K562 (cell line): ENCODE data around the gene TMEM120A. TPM values are rescaled to one million over a fixed set of nuclear protein-coding genes. Genes with fewer than 3 reads are reported as not detected.

Source experiments
- ARID2 ChIP-seq: fragments of 450-650 bp; IDR thresholded peaks from 2 replicates; pipeline ENCODE4 v1.6.1; 2017; ENCODE audit warnings: antibody characterized with exemption, mild to moderate bottlenecking
- BRD9 ChIP-seq: fragments of 450-650 bp; IDR thresholded peaks from 2 replicates; pipeline ENCODE4 v1.6.1; 2018; ENCODE audit warnings: low read depth; ENCODE audit not compliant: partially characterized antibody
- DMBX1 ChIP-seq: fragments of 250-450 bp; sonication (Bioruptor Pico); IDR thresholded peaks from 2 replicates; pipeline ENCODE4 v1.8.0; 2022; ENCODE audit warnings: inconsistent platforms, mild to moderate bottlenecking, moderate library complexity, borderline replicate concordance
- ELF4 ChIP-seq: fragments of 450-650 bp; formaldehyde crosslinking; IDR thresholded peaks from 2 replicates; pipeline ENCODE4 v1.4.0; 2022; ENCODE audit warnings: missing genetic modification characterization
- FOSL1 ChIP-seq: fragments of 200-800 bp; sonication (Bioruptor generic); conservative IDR thresholded peaks from 2 replicates; pipeline ENCODE4 v1.6.1; 2016; ENCODE audit warnings: missing genetic modification characterization, missing compliant biosample characterization
- GATA2 ChIP-seq: sonication (generic); formaldehyde crosslinking; IDR thresholded peaks from 2 replicates; pipeline ENCODE4 v1.4.0; 2020; ENCODE audit warnings: mild to moderate bottlenecking, missing genetic modification reagents
- HEY1 ChIP-seq: fragments of 250-450 bp; sonication (Bioruptor Pico); IDR thresholded peaks from 2 replicates; pipeline ENCODE4 v1.5.0; 2020; ENCODE audit warnings: mild to moderate bottlenecking, moderate library complexity, borderline replicate concordance
- HIVEP1 ChIP-seq: fragments of 250-450 bp; sonication (Bioruptor Pico); IDR thresholded peaks from 2 replicates; pipeline ENCODE4 v1.4.0; 2020; ENCODE audit warnings: mild to moderate bottlenecking
- ILK ChIP-seq: fragments of 450-650 bp; IDR thresholded peaks from 2 replicates; pipeline ENCODE4 v1.6.1; 2016; ENCODE audit warnings: missing genetic modification characterization, low read depth, mild to moderate bottlenecking, missing compliant biosample characterization, moderate library complexity, borderline replicate concordance
- KDM5B ChIP-seq: fragments of 200-600 bp; sonication (generic); IDR thresholded peaks from 2 replicates; pipeline ENCODE4 v1.6.1; 2012; ENCODE audit warnings: low read depth, mild to moderate bottlenecking, moderate library complexity, low read length, control low read depth, inconsistent platforms; ENCODE audit not compliant: insufficient replicate concordance
- MCM3 ChIP-seq: fragments of 450-650 bp; IDR thresholded peaks from 2 replicates; pipeline ENCODE4 v1.6.1; 2016
- MTA2 ChIP-seq: fragments of 450-650 bp; IDR thresholded peaks from 2 replicates; pipeline ENCODE4 v1.6.1; 2016; ENCODE audit warnings: low read depth
- NFATC3 ChIP-seq: fragments of 450-650 bp; IDR thresholded peaks from 2 replicates; pipeline ENCODE4 v1.6.1; 2017; ENCODE audit warnings: mild to moderate bottlenecking
- NR3C1 ChIP-seq: sonication (generic); formaldehyde crosslinking; IDR thresholded peaks from 2 replicates; pipeline ENCODE4 v1.8.1; 2022; ENCODE audit warnings: missing genetic modification reagents
- RBM17 ChIP-seq: fragments of 200-400 bp; formaldehyde crosslinking; IDR thresholded peaks from 2 replicates; pipeline ENCODE4 v1.6.1; 2017; ENCODE audit warnings: low read depth, mild to moderate bottlenecking, low read length, borderline replicate concordance
- RBM22 ChIP-seq: fragments of 200-400 bp; formaldehyde crosslinking; IDR thresholded peaks from 2 replicates; pipeline ENCODE4 v1.6.1; 2018; ENCODE audit warnings: low read length, low read depth; ENCODE audit not compliant: poor library complexity, severe bottlenecking
- SMARCA5 ChIP-seq: fragments of 450-650 bp; IDR thresholded peaks from 2 replicates; pipeline ENCODE4 v1.6.1; 2016
- SNIP1 ChIP-seq: fragments of 450-650 bp; IDR thresholded peaks from 2 replicates; pipeline ENCODE4 v1.7.1; 2017; ENCODE audit warnings: low read depth, mild to moderate bottlenecking
- TEAD1 ChIP-seq, 2 experiments: fragments of 450-650 bp in 1 of 2; sonication (generic) in 1 of 2; formaldehyde crosslinking; IDR thresholded peaks; 2 replicates each; pipeline versions ENCODE4 v1.4.0 to v1.8.0; 2020 to 2022; ENCODE audit warnings: mild to moderate bottlenecking in 2 of 2, missing genetic modification reagents in 1 of 2
- TRIM24 ChIP-seq, 2 experiments: fragments of 450-650 bp; IDR thresholded peaks; 2 replicates each; pipeline ENCODE4 v1.6.1; 2016
- U2AF1 ChIP-seq: fragments of 200-400 bp; formaldehyde crosslinking; optimal IDR thresholded peaks from 2 replicates; pipeline ENCODE3; 2017; ENCODE audit warnings: mild to moderate bottlenecking, low read depth, low read length, moderate library complexity
- ZBTB8A ChIP-seq: fragments of 450-650 bp; IDR thresholded peaks from 2 replicates; pipeline ENCODE4 v1.6.1; 2018; ENCODE audit warnings: mild to moderate bottlenecking, moderate library complexity; ENCODE audit not compliant: partially characterized antibody
- ZFX ChIP-seq: sonication (generic); formaldehyde crosslinking; IDR thresholded peaks from 2 replicates; pipeline ENCODE4 v1.8.0; 2022; ENCODE audit warnings: mild to moderate bottlenecking, missing genetic modification reagents, moderate library complexity
- ZNF133 ChIP-seq: fragments of 250-450 bp; sonication (Bioruptor Pico); IDR thresholded peaks from 2 replicates; pipeline ENCODE4 v1.4.0; 2020; ENCODE audit warnings: mild to moderate bottlenecking
- ZNF184 ChIP-seq: sonication (generic); formaldehyde crosslinking; IDR thresholded peaks from 2 replicates; pipeline ENCODE4 v1.5.0; 2020; ENCODE audit warnings: missing genetic modification reagents
- ZNF431 ChIP-seq: sonication (generic); formaldehyde crosslinking; IDR thresholded peaks from 2 replicates; pipeline ENCODE4 v1.8.0; 2022; ENCODE audit warnings: mild to moderate bottlenecking, missing genetic modification reagents
- ZNF589 ChIP-seq: fragments of 200-800 bp; sonication (Bioruptor generic); IDR thresholded peaks from 2 replicates; pipeline ENCODE4 v1.6.1; 2016; ENCODE audit warnings: low read depth, missing genetic modification characterization, missing compliant biosample characterization
- ZSCAN32 ChIP-seq: fragments of 450-650 bp; formaldehyde crosslinking; IDR thresholded peaks from 2 replicates; pipeline ENCODE4 v1.4.0; 2020; ENCODE audit warnings: mild to moderate bottlenecking, moderate library complexity
- polyA plus RNA-seq, 8 experiments: library from polyadenylated mRNA; depleted of rRNA in 4 of 8; stranded (reverse) in 5 of 8; unstranded in 3 of 8; fragments of >200 nt; fragmentation: Nextera tagmentation in 2 of 8; fragmentation: Illumina TruSeq in 1 of 8; extraction: Ambion mirVana in 2 of 8; extraction: Trizol in 1 of 8; gene quantifications; 2 replicates each; pipeline versions ENCODE4 v1.2.1 to v1.2.3, GENCODE V29; 2011 to 2014; ENCODE audit warnings: inconsistent platforms in 1 of 8, missing spikeins in 1 of 8
- total RNA-seq, 7 experiments: library from RNA; depleted of rRNA in 6 of 7; stranded (reverse); fragments of >200 nt in 6 of 7; fragmentation: Illumina TruSeq in 2 of 7; extraction: Trizol in 2 of 7; gene quantifications; 2 replicates each; pipeline versions ENCODE4 v1.2.1 to v1.2.3, GENCODE V29; 2011 to 2021; ENCODE audit warnings: low replicate concordance in 1 of 7
- TF ChIP-seq, protein P1 (sequence below), 2 experiments: fragments of 450-650 bp; IDR thresholded peaks; 2 replicates each; pipeline ENCODE4 v1.6.1; 2016
- TF ChIP-seq, protein P2 (sequence below): IDR thresholded peaks from 2 replicates; pipeline ENCODE4 v1.6.1; 2011; ENCODE audit not compliant: insufficient read length; ENCODE audit errors: extremely low read depth

The TMEM120A gene
- total and polyA plus RNA-seq, 9 of the 15 experiments (the other 6 are each of a cell fraction or from before 2014, with no cell fraction given), result 2.3 to 90.2 (median 22.9) TPM

DNA sequence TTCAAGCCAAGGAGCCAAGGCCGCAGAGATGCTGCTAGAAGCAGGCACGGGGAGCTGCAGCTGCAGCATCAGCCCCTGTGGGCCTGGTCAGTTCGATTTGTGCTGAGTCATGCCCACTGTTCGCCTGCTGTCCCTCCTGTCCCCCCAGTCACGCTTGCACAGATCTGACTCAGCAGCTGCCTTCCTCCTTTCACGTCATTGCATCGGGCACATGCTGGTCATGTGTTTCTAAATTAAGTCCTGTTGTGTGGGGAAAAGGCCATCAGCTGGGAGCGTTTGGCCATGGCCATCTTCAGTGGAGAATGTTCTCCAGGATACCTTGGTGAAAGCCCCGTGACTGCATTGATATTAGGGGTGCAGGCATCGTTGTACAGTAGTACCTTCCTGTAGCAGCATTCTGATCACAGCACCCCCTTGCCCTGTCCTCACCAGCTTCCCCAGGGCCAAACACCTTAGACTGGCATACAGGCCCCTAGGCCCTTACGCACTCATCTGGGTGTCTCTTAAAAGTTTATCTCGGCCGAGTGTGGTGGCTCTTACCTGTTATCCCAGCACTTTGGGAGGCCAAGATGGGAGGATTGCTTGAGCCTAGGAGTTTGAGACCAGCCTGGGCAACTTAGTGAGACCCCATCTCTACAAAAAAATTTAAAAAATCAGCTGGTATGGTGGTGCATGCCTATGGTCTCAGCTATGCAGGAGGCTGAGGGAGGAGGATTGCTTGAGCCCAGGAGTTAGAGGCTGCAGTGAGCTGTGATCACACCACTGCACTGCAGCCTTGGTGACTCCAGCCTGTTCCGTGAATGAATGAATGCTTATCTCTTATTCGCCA, 56.2 kb downstream of the TMEM120A start (continued):
- TF ChIP-seq ZNF184 (CRISPR knock-in tag), result no peak
- peak; percentile 94 to 96 for TF ChIP-seq TRIM24 (IDR thresholded peaks at IDR 0.05)
- TF ChIP-seq, protein P1, sequence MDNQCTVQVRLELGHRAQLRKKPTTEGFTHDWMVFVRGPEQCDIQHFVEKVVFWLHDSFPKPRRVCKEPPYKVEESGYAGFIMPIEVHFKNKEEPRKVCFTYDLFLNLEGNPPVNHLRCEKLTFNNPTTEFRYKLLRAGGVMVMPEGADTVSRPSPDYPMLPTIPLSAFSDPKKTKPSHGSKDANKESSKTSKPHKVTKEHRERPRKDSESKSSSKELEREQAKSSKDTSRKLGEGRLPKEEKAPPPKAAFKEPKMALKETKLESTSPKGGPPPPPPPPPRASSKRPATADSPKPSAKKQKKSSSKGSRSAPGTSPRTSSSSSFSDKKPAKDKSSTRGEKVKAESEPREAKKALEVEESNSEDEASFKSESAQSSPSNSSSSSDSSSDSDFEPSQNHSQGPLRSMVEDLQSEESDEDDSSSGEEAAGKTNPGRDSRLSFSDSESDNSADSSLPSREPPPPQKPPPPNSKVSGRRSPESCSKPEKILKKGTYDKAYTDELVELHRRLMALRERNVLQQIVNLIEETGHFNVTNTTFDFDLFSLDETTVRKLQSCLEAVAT (IDR thresholded peaks at IDR 0.05), result 0 out of 4 replicates have a peak, but pooled peaks of 1 of the 2 experiments have one; percentile 33
- no peak for TF ChIP-seq ARID2
- TF ChIP-seq SNIP1, result no peak
- TF ChIP-seq GATA2 (CRISPR knock-in tag), result no peak
- TF ChIP-seq ILK (tag), result no peak
- TF ChIP-seq HIVEP1 (CRISPR knock-in tag), result no peak
- TF ChIP-seq FOSL1, result peak; percentile 92
- TF ChIP-seq MTA2, result peak; percentile 27; the same call in 1 of the 2 replicates
- TF ChIP-seq MCM3, result no peak
- TF ChIP-seq DMBX1 (CRISPR knock-in tag), result no peak; the same call in none of the 2 replicates
- no peak for TF ChIP-seq BRD9
- TF ChIP-seq HEY1 (CRISPR knock-in tag), result no peak
- 0 out of 2 replicates have a peak, but pooled peaks have one; percentile 49 for TF ChIP-seq SMARCA5
- TF ChIP-seq, protein P2, sequence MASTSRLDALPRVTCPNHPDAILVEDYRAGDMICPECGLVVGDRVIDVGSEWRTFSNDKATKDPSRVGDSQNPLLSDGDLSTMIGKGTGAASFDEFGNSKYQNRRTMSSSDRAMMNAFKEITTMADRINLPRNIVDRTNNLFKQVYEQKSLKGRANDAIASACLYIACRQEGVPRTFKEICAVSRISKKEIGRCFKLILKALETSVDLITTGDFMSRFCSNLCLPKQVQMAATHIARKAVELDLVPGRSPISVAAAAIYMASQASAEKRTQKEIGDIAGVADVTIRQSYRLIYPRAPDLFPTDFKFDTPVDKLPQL, result no peak
- TF ChIP-seq ZNF431 (CRISPR knock-in tag), result 0 out of 2 replicates have a peak, but pooled peaks have one; percentile 53
- peak in 1 of 2 experiments; percentile 59; a peak in 2 of 4 replicates for TF ChIP-seq TEAD1 (CRISPR knock-in tag; IDR thresholded peaks at IDR 0.05)
- no peak for TF ChIP-seq U2AF1
- no peak for TF ChIP-seq ZBTB8A
- no peak for TF ChIP-seq RBM22
- peak; percentile 42; the same call in 1 of the 2 replicates for TF ChIP-seq ZFX (CRISPR knock-in tag)
- TF ChIP-seq ZNF589 (CRISPR knock-in tag), result peak; percentile 84
- no peak for TF ChIP-seq RBM17
- no peak for TF ChIP-seq NR3C1 (CRISPR knock-in tag)
- TF ChIP-seq ELF4, result peak; percentile 78
- no peak for TF ChIP-seq KDM5B
- peak; percentile 60; the same call in 1 of the 2 replicates for TF ChIP-seq ZSCAN32 (CRISPR knock-in tag)
- TF ChIP-seq NFATC3, result no peak
- TF ChIP-seq ZNF133, result no peak
